Mononuclear cell (primary cell): ENCODE data around the gene CCL28. TPM values are rescaled to one million over a fixed set of nuclear protein-coding genes. Genes with fewer than 3 reads are reported as not detected.
"Not testable (repeated sequence)": the region's sequence is repeated elsewhere in the genome, so short reads cannot be mapped to it uniquely, and the experiment has no call there.

Source experiments
- H3K27me3 ChIP-seq: 2 replicates; pipeline ENCODE4 v1.6.0; 2011; ENCODE audit warnings: low read length, control low read depth; ENCODE audit not compliant: insufficient read depth
- H3K4me1 ChIP-seq: 2 replicates; pipeline ENCODE4 v1.5.1; 2011; ENCODE audit warnings: mild to moderate bottlenecking, low read length, control low read depth; ENCODE audit not compliant: insufficient read depth
- H3K4me3 ChIP-seq: 2 replicates; pipeline ENCODE4 v1.5.1; 2011; ENCODE audit warnings: mild to moderate bottlenecking, low read length, moderate library complexity
- H3K9me3 ChIP-seq: 2 replicates; pipeline ENCODE4 v1.5.1; 2011; ENCODE audit warnings: low read depth, mild to moderate bottlenecking, control low read depth, low read length
- total RNA-seq: library from RNA; depleted of rRNA; stranded (reverse); fragments of >200 nt; gene quantifications from one replicate; pipeline ENCODE4 v1.2.3, GENCODE V29; 2012

CCL28 gene
- total RNA-seq, 1 donor = 8.8 TPM

DNA sequence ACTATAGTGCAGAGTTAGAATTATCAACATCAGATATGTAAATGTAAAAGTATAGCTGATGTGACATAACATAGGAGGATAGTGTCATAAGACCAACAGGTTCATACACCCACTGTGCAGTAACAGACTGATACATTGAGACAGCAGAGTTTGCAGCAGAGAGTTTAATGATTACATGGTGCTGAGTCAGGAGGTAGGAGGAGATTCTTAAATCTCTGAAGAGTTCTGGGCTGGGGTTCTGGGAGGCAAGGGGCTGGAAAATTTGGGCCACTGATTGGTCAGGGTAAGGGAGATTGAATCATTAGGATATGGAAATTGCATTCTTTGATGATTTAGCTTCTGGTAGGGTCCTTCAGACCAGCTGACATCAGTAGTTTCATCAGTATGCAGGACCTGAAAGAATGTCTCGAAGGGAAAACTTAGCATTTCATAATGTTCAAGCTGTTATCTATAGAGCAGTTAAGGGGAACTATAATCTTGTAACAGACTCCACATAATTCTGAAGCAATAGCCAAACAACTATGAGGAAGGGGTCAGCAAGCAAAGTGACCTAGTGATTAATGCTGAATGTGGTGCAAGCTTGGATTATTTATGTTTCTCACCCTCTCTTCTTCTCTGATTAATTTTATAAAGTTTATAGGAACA is 35.6 kb downstream of the CCL28 start:
- no peaks in the 10 kb centered on the region for H3K9me3 ChIP-seq
- no peak overlapping the region for H3K4me3 ChIP-seq
- no peaks in the 10 kb centered on the region for H3K27me3 ChIP-seq
- H3K4me1 ChIP-seq = no peaks in the 10 kb centered on the region

DNA sequence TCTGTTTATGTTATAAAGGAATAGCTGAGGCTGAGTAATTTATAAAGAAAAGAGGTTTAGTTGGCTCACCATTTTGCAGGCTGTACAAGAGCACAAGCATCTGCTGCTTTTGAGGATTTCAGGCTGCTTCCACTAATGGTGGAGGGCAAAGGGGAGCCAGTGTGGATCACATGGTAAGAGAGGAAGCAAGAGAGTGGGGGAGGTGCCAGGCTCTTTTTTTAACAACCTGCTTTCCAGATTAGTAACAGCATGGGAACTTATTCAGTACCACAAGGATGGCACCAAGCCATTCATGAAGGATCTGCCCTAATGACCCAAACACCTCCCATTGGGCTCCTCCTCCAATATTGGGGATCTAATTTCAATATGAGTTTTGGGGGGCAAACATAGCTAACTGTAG is 40.4 kb downstream of the CCL28 start:
- H3K4me1 ChIP-seq = no peaks in the 10 kb centered on the region
- H3K27me3 ChIP-seq = no peaks in the 10 kb centered on the region
- no peak overlapping the region for H3K4me3 ChIP-seq
- no peaks in the 10 kb centered on the region for H3K9me3 ChIP-seq

DNA sequence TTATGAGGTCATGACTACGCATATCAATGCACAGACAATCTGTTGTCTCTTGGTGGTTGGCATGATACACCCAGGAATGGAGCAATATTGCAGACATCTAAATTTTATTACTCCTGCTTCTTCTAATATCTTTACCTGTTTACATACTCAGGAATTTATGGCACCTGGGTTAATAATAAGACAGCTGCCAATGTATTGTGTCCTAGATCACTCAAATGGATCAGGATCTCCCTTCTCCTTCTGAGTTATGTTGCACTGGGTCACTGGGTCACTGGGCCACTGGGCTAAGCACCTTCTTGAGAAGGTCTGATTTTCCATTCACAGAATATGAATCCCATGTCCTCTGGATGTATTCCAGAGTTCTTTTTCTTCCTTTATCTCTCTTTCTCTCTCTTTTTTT is 41.8 kb downstream of the CCL28 start:
- no peaks in the 10 kb centered on the region for H3K4me1 ChIP-seq
- H3K27me3 ChIP-seq = no peaks in the 10 kb centered on the region
- H3K4me3 ChIP-seq = no peak overlapping the region
- no peaks in the 10 kb centered on the region for H3K9me3 ChIP-seq

DNA sequence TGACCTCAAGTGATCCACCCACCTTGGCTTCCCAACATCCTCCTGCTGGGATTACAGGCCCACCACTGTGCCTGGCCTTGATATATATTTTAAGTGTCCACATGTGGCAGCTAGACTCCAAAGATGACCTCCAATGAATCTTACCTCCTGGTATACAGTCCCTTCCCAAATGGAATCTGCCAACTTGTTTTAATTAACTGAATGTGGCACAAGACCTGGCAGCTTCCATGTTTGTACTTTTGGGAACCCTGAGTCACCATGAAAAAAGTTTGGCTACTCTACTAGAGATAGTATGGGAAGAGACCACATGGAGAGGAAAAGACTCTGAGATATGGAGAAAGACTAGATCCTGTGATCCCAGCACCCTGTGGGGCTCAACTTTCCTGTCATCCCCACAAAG is 42.5 kb downstream of the CCL28 start:
- Histone ChIP-seq H3K27me3 (no peaks in the 10 kb centered on the region), H3K4me3 (no peak overlapping the region), H3K9me3 (no peaks in the 10 kb centered on the region), H3K4me1 (no peaks in the 10 kb centered on the region)

DNA sequence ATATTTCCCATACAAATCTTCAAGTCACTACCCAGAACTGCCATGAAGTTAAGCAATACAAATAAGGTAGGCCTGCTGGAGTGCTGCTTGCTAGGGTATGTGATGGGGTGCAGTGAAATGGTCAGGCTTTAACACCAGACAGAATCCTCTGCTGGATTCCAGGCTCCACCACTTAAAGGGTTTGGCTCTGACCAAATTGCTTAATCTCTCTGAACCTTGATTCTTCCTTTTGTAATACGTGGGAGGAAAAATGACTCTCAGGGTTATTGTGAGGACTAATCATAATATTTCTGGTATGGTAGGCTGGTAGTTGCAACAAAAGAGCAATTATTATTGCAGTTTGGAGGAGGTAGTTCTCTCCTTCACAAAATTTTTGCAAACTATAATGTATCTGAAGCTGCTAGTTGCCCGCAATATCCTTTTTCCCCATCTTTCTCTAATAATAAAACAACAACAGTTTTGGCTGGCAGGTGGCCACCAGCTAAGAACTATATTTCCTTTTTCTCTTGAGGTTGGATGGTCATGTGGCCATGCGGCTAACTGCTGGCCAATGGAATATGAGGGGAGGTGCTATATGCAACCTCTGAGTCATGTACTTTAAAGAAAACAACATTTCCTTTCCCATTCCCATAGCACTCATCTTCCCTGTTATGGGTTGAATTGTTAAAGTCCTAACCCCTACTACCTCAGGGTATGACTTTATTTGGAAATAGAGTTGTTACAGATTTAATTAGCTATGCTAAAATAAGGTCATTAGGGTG is 44.1 kb downstream of the CCL28 start:
- H3K4me3 ChIP-seq = no peak overlapping the region
- H3K27me3 ChIP-seq = no peaks in the 10 kb centered on the region
- H3K9me3 ChIP-seq = no peaks in the 10 kb centered on the region
- no peaks in the 10 kb centered on the region for H3K4me1 ChIP-seq

DNA sequence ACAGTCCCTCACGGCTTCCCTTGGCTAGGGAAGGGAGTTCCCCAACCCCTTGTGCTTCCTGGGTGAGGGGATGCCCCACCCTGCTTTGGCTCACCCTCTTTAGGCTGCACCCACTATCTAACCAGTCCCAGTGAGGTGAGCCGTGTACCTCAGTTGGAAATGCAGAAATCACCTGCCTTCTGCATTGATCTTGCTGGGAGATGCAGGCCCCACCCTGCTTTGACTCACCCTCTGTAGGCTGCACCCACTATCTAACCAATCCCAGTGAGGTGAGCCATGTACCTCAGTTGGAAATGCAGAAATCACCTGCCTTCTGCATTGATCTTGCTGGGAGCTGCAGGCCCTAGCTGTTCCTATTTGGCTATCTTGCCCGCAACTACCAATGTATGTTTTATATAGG is 44.7 kb downstream of the CCL28 start:
- Histone ChIP-seq H3K4me3 (no peak overlapping the region), H3K27me3 (no peaks in the 10 kb centered on the region), H3K4me1 (no peaks in the 10 kb centered on the region), H3K9me3 (no peaks in the 10 kb centered on the region)

DNA sequence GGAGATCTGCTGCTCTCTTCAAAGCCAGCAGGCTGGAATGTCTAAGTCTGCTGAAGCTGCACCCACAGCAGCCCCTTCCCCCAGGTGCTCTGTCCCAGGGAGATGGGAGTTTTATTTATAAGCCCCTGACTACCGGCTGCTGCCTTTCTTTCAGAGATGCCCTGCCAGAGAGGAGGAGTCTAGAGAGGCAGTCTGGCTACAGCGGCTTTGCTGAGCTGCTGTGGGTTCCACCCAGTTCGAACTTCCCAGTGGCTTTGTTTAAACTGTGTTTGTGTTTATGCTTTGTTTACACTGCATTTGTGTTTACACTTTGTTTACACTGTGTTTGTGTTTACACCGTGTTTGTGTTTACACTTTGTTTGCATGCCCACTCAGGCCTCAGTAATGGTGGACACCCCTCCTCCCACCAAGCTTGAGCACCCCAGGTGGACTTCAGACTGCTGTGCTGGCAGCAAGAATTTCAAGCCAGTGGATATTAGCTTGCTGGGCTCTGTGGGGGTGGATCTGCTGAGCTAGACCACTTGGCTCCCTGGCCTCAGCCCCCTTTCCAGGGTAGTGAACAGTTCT is 45.4 kb downstream of the CCL28 start:
- not testable (repeated sequence) for H3K4me1 ChIP-seq, H3K27me3 ChIP-seq, H3K4me3 ChIP-seq, H3K9me3 ChIP-seq

DNA sequence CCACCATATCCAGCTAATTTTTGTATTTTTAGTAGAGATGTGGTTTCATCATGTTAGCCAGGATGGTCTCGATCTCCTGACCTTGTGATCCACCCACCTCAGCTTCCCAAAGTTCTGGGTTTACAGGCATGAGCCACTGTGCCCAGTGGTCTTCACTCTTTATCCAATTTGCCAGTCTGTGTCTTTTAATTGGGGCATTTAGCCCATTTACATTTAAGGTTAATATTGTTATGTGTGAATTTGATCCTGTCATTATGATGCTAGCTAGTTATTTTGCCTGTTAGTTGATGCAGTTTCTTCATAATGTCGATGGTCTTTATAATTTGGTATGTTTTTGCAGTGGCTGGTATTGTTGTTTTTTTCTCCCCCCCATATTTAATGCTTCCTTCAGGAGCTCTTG is 47.0 kb downstream of the CCL28 start:
- not testable (repeated sequence) for H3K27me3 ChIP-seq, H3K4me3 ChIP-seq, H3K4me1 ChIP-seq, H3K9me3 ChIP-seq

DNA sequence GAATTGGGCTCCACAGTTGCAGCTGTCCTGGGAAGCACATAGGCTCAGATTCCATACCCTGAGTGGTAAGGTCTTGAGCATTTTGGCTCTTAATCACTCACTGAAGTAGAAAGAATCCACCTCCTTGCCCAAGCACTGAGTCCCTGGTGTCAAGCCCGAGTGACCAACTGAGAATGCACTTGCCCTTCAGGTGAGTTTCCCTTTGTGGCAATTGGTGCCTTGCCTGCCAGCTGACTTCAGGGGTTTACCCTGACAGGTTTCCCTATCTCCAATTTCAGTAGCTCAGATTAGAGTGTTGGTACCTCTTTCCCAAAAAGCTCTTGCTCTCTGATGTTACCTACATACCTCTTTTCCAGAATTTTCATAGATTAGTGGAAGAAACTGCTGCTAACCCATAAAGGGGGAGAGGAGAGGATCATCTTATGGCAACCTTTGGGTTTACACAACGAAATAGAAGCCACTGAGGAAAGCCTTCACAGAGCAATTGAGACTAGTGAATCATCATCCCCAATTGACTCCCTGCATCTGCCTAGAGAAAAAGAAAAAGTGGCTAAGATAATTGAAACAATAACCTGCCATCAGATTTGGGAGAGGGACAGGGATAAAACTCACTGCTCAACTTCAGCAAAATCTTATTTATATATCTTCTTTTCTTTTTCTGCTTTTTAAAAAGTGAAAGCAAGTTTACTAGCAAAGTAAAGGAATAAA is 48.6 kb downstream of the CCL28 start:
- Histone ChIP-seq H3K4me1 (no peaks in the 10 kb centered on the region), H3K4me3 (no peak overlapping the region), H3K27me3 (no peaks in the 10 kb centered on the region), H3K9me3 (no peaks in the 10 kb centered on the region)

DNA sequence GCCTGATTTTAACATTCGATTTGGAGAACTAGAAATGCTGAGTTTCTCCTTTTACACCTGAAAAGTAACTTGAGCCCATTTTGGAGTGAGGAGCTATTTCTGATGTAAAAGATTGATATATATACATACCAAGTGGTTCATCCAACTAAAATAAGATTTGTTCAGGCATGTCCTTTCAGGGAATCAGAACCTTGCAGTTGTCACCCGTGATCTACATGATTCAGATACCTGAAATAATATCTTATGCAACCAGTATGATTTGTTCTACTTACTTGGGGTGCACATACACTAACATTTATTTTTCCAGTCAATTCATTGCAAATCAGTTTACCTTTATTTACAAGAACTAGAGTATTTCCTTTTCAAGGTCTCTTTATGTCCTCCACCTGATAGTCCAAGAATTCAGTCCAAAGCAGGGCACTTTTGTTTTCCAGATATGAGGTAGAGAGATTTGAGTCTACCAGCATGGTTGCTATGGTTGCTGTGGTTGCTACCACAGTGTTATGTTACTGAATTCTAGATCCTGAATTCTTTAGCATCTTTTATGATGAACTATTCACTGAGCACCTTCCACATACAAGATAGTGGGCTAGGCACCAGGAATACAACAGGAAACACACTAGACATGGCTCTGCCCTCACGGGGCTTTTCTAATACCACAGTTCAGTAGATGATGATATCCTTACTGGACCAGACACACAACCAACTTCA is 49.3 kb downstream of the CCL28 start:
- H3K9me3 ChIP-seq = no peaks in the 10 kb centered on the region
- no peaks in the 10 kb centered on the region for H3K4me1 ChIP-seq
- H3K4me3 ChIP-seq = no peak overlapping the region
- no peaks in the 10 kb centered on the region for H3K27me3 ChIP-seq

DNA sequence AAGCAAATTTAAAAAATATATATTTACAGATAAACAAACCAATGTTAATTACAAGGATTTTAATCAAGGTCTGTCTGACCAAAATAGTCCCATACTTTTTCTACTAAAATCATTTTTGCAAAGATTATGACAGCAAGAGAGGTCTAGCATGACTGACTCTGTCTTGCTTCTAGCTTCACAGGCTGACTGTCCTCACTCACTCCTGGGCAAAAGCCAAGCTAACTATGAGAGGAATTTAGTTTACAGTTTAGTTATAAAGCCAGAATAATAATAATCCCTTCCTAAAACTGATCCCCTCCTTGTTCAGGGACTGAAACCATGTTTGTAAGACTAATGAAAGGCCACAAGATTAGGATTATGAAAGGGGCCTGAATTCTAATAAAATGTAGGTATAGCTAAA is 53.5 kb downstream of the CCL28 start:
- Histone ChIP-seq H3K27me3 (no peaks in the 10 kb centered on the region), H3K4me1 (no peaks in the 10 kb centered on the region), H3K9me3 (no peaks in the 10 kb centered on the region), H3K4me3 (no peak overlapping the region)

DNA sequence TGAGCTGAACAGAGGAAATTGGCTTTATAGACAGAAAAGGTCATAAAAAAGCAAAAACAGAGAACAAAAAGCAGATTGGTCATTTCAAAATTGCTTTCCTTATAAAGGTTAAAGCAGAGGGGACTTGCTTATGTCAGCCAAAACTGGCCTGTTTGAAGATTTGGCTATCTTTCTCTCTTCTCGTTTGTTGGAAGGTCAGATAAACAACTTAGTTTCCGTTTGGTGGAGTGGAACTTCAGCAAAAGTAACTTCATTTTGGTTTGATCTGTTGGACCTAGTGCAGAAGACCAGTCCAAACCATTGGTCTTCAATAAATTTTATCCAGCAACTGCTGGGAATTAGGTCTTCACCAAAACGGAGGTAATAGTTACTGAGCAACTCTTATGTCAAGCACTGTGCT is 53.9 kb downstream of the CCL28 start:
- no peaks in the 10 kb centered on the region for H3K27me3 ChIP-seq
- no peaks in the 10 kb centered on the region for H3K4me1 ChIP-seq
- H3K4me3 ChIP-seq = no peak overlapping the region
- H3K9me3 ChIP-seq = no peaks in the 10 kb centered on the region

DNA sequence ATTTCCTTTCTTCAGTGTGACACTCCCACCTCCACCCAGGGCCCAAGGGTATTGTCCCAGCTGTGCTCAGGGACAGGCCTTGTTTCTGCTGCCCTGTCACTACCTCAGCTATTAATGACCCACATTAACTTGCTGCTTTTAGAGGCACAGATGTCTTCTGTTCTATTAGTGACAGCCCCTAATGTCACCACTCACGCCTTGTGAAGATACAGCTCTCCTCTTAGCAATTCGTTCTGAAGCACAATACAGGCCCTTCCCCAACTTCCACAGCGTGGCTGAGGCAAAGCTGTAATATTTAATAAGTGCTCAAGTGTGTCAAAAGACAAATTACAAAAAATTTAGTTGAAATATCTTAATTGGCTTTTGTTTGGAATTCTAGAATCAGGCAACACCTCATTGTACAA is 54.3 kb downstream of the CCL28 start:
- H3K27me3 ChIP-seq = no peaks in the 10 kb centered on the region
- no peak overlapping the region for H3K4me3 ChIP-seq
- H3K9me3 ChIP-seq = no peaks in the 10 kb centered on the region
- no peaks in the 10 kb centered on the region for H3K4me1 ChIP-seq

DNA sequence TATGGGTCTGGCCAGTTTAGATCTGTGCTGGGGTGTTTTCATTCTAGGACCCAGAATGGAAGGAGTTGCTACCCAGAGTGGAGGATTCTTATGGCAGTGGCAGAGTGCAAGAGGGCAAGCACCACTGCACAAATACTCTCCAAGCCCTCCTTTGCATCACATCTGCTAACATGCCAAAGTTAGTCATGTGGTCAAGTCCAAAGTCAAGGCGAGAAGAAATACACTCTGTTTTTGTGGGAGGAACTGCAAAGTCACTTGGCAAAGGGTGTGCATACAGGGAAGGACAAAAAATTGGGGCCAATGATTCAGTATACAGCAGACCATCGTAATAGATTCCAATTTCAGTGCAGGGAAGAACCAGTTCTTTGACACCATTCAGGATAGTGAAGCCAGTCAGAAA is 55.1 kb downstream of the CCL28 start:
- no peak overlapping the region for H3K4me3 ChIP-seq
- H3K4me1 ChIP-seq = no peaks in the 10 kb centered on the region
- no peaks in the 10 kb centered on the region for H3K27me3 ChIP-seq
- H3K9me3 ChIP-seq = no peaks in the 10 kb centered on the region

DNA sequence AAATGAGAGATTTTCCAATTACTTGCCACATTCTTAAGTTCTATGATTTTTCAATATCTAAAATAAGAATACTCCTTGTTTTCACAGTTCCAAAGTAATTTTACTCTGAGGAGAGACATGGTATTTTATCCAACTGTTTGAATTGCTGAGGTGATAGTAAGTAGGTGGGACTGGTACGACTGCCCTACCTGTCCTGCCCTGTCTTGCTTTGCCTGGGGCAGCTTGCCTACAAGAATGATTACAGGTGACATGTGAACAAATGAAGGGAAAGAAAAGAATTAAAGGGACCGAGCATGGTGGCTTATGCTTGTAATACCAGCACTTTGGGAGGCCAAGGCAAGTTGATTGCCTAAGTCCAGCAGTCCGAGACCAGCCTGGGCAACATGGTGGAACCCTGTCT is 57.4 kb downstream of the CCL28 start:
- Histone ChIP-seq H3K4me1 (no peaks in the 10 kb centered on the region), H3K9me3 (no peaks in the 10 kb centered on the region), H3K27me3 (no peaks in the 10 kb centered on the region), H3K4me3 (no peak overlapping the region)
